ENCODE results near the gene BCL10. TPM values are rescaled to one million over a fixed set of nuclear protein-coding genes. Genes with fewer than 3 reads are reported as not detected.
A peak's percentile ranks its signal among the peaks of the same experiment; 100 is the strongest.

Gene BCL10
- total RNA-seq: 17.6 TPM
- 14.9 TPM for polyA plus RNA-seq
- long read RNA-seq, donor 1: 0 reads
- long read RNA-seq, donor 2, transcript BCL10-203 (3 exons, 2,833 nt): major isoform, 15 of 15 reads
- long read RNA-seq, donor 2, partial matches to known transcripts: 0 of 15 reads
- long read RNA-seq, donor 2, other reads (novel, unspliced or antisense): 0 of 15 reads
- long read RNA-seq, donor 3, transcript BCL10-203 (3 exons, 2,833 nt): major isoform, 7 of 7 reads
- long read RNA-seq, donor 3, partial matches to known transcripts: 0 of 7 reads
- long read RNA-seq, donor 3, other reads (novel, unspliced or antisense): 0 of 7 reads
- long read RNA-seq, donor 4, transcript BCL10-203 (3 exons, 2,833 nt): major isoform, 5 of 5 reads
- long read RNA-seq, donor 4, partial matches to known transcripts: 0 of 5 reads
- long read RNA-seq, donor 4, other reads (novel, unspliced or antisense): 0 of 5 reads
- long read RNA-seq, donor 5, transcript BCL10-203 (3 exons, 2,833 nt): major isoform, 9 of 9 reads
- long read RNA-seq, donor 5, partial matches to known transcripts: 0 of 9 reads
- long read RNA-seq, donor 5, other reads (novel, unspliced or antisense): 0 of 9 reads
- long read RNA-seq, donor 6, transcript BCL10-203 (3 exons, 2,833 nt): major isoform, 7 of 7 reads
- long read RNA-seq, donor 6, partial matches to known transcripts: 0 of 7 reads
- long read RNA-seq, donor 6, other reads (novel, unspliced or antisense): 0 of 7 reads
- long read RNA-seq, donor 7, transcript BCL10-203 (3 exons, 2,833 nt): major isoform, 12 of 13 reads
- long read RNA-seq, donor 7, partial matches to known transcripts: 0 of 13 reads
- long read RNA-seq, donor 7, other reads (novel, unspliced or antisense): 0 of 13 reads
- long read RNA-seq, donor 8, partial matches to known transcripts: 5 of 9 reads
- long read RNA-seq, donor 8, other reads (novel, unspliced or antisense): 0 of 9 reads
- long read RNA-seq, donor 9, transcript BCL10-203 (3 exons, 2,833 nt): major isoform, 6 of 6 reads
- long read RNA-seq, donor 9, partial matches to known transcripts: 0 of 6 reads
- long read RNA-seq, donor 9, other reads (novel, unspliced or antisense): 0 of 6 reads
- long read RNA-seq, donor 10, transcript BCL10-203 (3 exons, 2,833 nt): major isoform, 10 of 11 reads
- long read RNA-seq, donor 10, partial matches to known transcripts: 0 of 11 reads
- long read RNA-seq, donor 10, other reads (novel, unspliced or antisense): 0 of 11 reads

GRCh38 chr1:85276215-85276977 is at the start of gene BCL10:
TSS of gene BCL10 (minus strand) at chr1:85276632. CDS start at chr1:85276352, 280 bp downstream.
- under 1% methylated on average over 78 of the region's 78 CpGs for WGBS
- Histone ChIP-seq H3K4me3 (ENCODE audit: low read length in 2 of 2) (peak within 1 kb of the TSS; percentile 64 to 96), H3K27ac (ENCODE audit: low read depth in 1 of 2, low read length in 1 of 2) (peak within 1 kb of the TSS; percentile 94 to 97), H3K27me3 (ENCODE audit: control insufficient read depth in 2 of 2, insufficient read depth in 1 of 2, low read length in 1 of 2) (peaks cover 0 to 4% of the 10 kb centered on the region in 2 donors), H3K4me1 (ENCODE audit: control insufficient read depth in 2 of 2, insufficient read depth in 2 of 2, low read length in 2 of 2) (peaks cover 2 to 4% of the 10 kb centered on the region in 2 donors), H3K9me3 (ENCODE audit: control insufficient read depth in 2 of 2, insufficient read depth in 1 of 2, low read length in 1 of 2) (peaks cover 0 to 3% of the 10 kb centered on the region in 2 donors), H3K36me3 (ENCODE audit: control insufficient read depth in 2 of 2, insufficient read depth in 2 of 2, low read length in 1 of 2) (peaks cover 0 to 2% of the 10 kb centered on the region in 2 donors)
- peak; percentile 90 to 98 (median 96) for DNase-seq (ENCODE audit: low read depth in 6 of 9, low spot score in 9 of 9)

DNA sequence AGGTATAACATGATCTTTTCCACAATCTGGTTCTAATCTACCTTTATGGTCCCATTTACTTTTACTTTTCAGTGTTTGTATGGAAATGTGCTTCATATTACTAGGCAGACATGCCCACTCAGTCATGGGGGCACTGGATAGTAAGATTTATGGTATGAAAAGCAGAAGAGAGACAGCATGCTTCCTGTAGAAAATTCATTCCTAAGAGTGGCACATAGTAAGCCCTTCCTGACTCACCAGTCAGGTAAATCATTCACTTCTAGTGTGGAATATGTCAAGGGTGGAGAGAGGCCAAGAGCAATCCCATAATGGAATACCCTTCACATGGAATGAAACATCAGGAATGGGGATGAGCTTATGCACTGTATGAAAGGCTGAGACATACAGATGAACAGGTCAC is 49.5 kb upstream of the BCL10 start:
- no peaks in the 10 kb centered on the region for H3K9me3 ChIP-seq (ENCODE audit: control insufficient read depth in 2 of 2, insufficient read depth in 1 of 2, low read length in 1 of 2)
- no peak for DNase-seq (ENCODE audit: low read depth in 6 of 9, low spot score in 9 of 9)
- no peak overlapping the region for H3K4me3 ChIP-seq (ENCODE audit: low read length in 2 of 2)
- H3K27ac ChIP-seq (ENCODE audit: low read depth in 1 of 2, low read length in 1 of 2): no peak overlapping the region
- H3K4me1 ChIP-seq (ENCODE audit: control insufficient read depth in 2 of 2, insufficient read depth in 2 of 2, low read length in 2 of 2): no peaks in the 10 kb centered on the region
- H3K36me3 ChIP-seq (ENCODE audit: control insufficient read depth in 2 of 2, insufficient read depth in 2 of 2, low read length in 1 of 2): no peaks in the 10 kb centered on the region
- no peaks in the 10 kb centered on the region for H3K27me3 ChIP-seq (ENCODE audit: control insufficient read depth in 2 of 2, insufficient read depth in 1 of 2, low read length in 1 of 2)

GRCh38 chr1:85323770-85324169 is 47.3 kb upstream of the BCL10 start:
- DNase-seq (ENCODE audit: low read depth in 6 of 9, low spot score in 9 of 9): no peak
- peaks cover 0 to 2% of the 10 kb centered on the region in 2 donors for H3K27me3 ChIP-seq (ENCODE audit: control insufficient read depth in 2 of 2, insufficient read depth in 1 of 2, low read length in 1 of 2)
- no peak overlapping the region for H3K27ac ChIP-seq (ENCODE audit: low read depth in 1 of 2, low read length in 1 of 2)
- no peaks in the 10 kb centered on the region for H3K36me3 ChIP-seq (ENCODE audit: control insufficient read depth in 2 of 2, insufficient read depth in 2 of 2, low read length in 1 of 2)
- H3K4me1 ChIP-seq (ENCODE audit: control insufficient read depth in 2 of 2, insufficient read depth in 2 of 2, low read length in 2 of 2): peaks cover 0 to 3% of the 10 kb centered on the region in 2 donors
- no peaks in the 10 kb centered on the region for H3K9me3 ChIP-seq (ENCODE audit: control insufficient read depth in 2 of 2, insufficient read depth in 1 of 2, low read length in 1 of 2)
- no peak overlapping the region for H3K4me3 ChIP-seq (ENCODE audit: low read length in 2 of 2)
- WGBS: 96% methylated on average over 5 of the region's 5 CpGs

- WGBS: 97% methylated on average over 2 of the region's 2 CpGs
- Histone ChIP-seq H3K36me3 (ENCODE audit: control insufficient read depth in 2 of 2, insufficient read depth in 2 of 2, low read length in 1 of 2) (no peaks in the 10 kb centered on the region), H3K4me3 (ENCODE audit: low read length in 2 of 2) (no peak overlapping the region), H3K4me1 (ENCODE audit: control insufficient read depth in 2 of 2, insufficient read depth in 2 of 2, low read length in 2 of 2) (peaks cover 0 to 3% of the 10 kb centered on the region in 2 donors), H3K9me3 (ENCODE audit: control insufficient read depth in 2 of 2, insufficient read depth in 1 of 2, low read length in 1 of 2) (no peaks in the 10 kb centered on the region), H3K27ac (ENCODE audit: low read depth in 1 of 2, low read length in 1 of 2) (no peak overlapping the region), H3K27me3 (ENCODE audit: control insufficient read depth in 2 of 2, insufficient read depth in 1 of 2, low read length in 1 of 2) (peaks cover 0 to 2% of the 10 kb centered on the region in 2 donors)
- DNase-seq (ENCODE audit: low read depth in 6 of 9, low spot score in 9 of 9): no peak
Observed at GRCh38 chr1:85322655-85323054, 46.2 kb upstream of the BCL10 start.

DNA sequence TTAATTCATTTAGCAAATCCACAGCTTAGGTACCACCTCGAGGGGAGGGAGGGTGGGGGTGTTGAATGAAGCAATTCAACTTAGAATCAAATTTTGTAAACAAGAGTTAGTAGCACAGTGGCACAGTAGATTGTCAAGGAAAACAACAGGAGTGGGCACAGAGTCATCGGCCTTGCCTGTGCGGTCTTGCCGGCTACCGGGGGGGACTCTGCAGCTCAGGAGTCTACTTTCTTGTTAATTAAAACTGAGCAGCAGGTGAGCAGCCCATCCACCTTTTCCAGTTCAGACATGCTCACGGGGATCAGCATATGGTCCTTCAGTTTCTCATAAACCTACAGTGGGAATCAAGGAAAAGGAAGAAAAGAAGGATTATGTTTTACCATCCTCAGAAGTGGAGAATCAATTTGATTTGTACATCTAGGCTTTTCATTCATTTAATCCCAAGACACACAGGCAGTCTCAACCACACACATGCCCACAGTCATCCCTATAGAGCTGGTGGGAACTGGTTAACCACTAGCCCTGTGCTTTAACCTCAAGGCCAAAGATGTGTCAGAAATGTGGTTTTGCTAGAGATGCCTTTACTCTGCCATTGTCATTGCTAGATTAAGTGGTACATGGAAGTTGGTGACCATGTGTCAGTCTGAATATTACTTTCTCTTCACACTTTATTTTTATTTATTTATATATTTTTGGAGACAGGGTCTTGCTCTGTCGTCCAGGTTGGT is 45.0 kb upstream of the BCL10 start:
- Histone ChIP-seq H3K4me3 (ENCODE audit: low read length in 2 of 2) (no peak overlapping the region), H3K9me3 (ENCODE audit: control insufficient read depth in 2 of 2, insufficient read depth in 1 of 2, low read length in 1 of 2) (no peaks in the 10 kb centered on the region), H3K27ac (ENCODE audit: low read depth in 1 of 2, low read length in 1 of 2) (no peak overlapping the region), H3K36me3 (ENCODE audit: control insufficient read depth in 2 of 2, insufficient read depth in 2 of 2, low read length in 1 of 2) (no peaks in the 10 kb centered on the region), H3K27me3 (ENCODE audit: control insufficient read depth in 2 of 2, insufficient read depth in 1 of 2, low read length in 1 of 2) (peaks cover 0 to 2% of the 10 kb centered on the region in 2 donors), H3K4me1 (ENCODE audit: control insufficient read depth in 2 of 2, insufficient read depth in 2 of 2, low read length in 2 of 2) (peaks cover 0 to 3% of the 10 kb centered on the region in 2 donors)
- WGBS: 83% methylated on average over 7 of the region's 7 CpGs
- DNase-seq (ENCODE audit: low read depth in 6 of 9, low spot score in 9 of 9): no peak

DNA sequence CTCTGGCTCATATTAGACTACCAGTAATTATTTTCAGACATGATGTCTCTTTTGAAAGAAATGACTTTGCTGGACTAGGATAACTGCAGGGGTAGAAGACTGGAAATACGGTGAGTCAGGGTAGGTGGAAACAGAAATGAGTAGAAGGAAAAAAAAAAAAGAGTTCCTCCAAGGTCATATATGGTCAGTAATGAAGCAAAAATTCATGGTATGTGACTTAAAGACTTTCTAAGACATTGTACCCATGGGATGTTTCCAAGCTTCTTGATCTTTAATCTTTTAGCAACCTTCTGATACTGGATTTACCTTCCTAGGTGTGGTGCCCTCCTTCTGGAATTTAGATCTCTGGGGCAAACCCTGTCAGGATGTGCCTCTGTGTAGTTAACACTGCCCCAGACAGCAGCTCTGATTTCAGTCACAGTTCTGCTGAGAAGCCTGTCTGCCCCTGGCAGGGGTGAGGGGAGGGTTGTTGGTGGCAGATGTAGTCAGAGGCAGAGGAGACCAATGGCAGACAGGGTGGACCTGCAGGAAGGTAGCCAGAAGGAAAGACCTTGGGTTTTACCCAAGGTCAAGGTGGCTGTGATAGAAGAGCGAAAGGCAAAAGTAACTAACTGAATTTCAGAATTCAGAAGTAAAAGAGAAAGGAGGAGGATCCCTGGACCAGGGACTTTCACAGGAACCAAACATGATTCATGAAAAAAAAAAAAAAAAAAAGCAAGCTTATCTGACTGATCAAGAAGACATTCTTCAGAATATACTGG is 44.1 kb upstream of the BCL10 start:
- peaks cover 0 to 3% of the 10 kb centered on the region in 2 donors for H3K4me1 ChIP-seq (ENCODE audit: control insufficient read depth in 2 of 2, insufficient read depth in 2 of 2, low read length in 2 of 2)
- no peak for DNase-seq (ENCODE audit: low read depth in 6 of 9, low spot score in 9 of 9)
- H3K36me3 ChIP-seq (ENCODE audit: control insufficient read depth in 2 of 2, insufficient read depth in 2 of 2, low read length in 1 of 2): no peaks in the 10 kb centered on the region
- peak overlapping the region in 1 of 2 donors; percentile 56 for H3K27ac ChIP-seq (ENCODE audit: low read depth in 1 of 2, low read length in 1 of 2)
- H3K9me3 ChIP-seq (ENCODE audit: control insufficient read depth in 2 of 2, insufficient read depth in 1 of 2, low read length in 1 of 2): no peaks in the 10 kb centered on the region
- no peak overlapping the region for H3K4me3 ChIP-seq (ENCODE audit: low read length in 2 of 2)
- 97% methylated on average over 2 of the region's 2 CpGs for WGBS
- peaks cover 0 to 2% of the 10 kb centered on the region in 2 donors for H3K27me3 ChIP-seq (ENCODE audit: control insufficient read depth in 2 of 2, insufficient read depth in 1 of 2, low read length in 1 of 2)

GRCh38 chr1:85319931-85320330 is 43.5 kb upstream of the BCL10 start:
- Histone ChIP-seq H3K36me3 (ENCODE audit: control insufficient read depth in 2 of 2, insufficient read depth in 2 of 2, low read length in 1 of 2) (no peaks in the 10 kb centered on the region), H3K9me3 (ENCODE audit: control insufficient read depth in 2 of 2, insufficient read depth in 1 of 2, low read length in 1 of 2) (no peaks in the 10 kb centered on the region), H3K27ac (ENCODE audit: low read depth in 1 of 2, low read length in 1 of 2) (peak overlapping the region in 1 of 2 donors; percentile 56), H3K4me3 (ENCODE audit: low read length in 2 of 2) (no peak overlapping the region), H3K27me3 (ENCODE audit: control insufficient read depth in 2 of 2, insufficient read depth in 1 of 2, low read length in 1 of 2) (peaks cover 0 to 2% of the 10 kb centered on the region in 2 donors), H3K4me1 (ENCODE audit: control insufficient read depth in 2 of 2, insufficient read depth in 2 of 2, low read length in 2 of 2) (peaks cover 0 to 3% of the 10 kb centered on the region in 2 donors)
- WGBS: 69% methylated on average over 4 of the region's 4 CpGs
- DNase-seq (ENCODE audit: low read depth in 6 of 9, low spot score in 9 of 9): no peak

All from thymus (tissue), 14 donors.